LHCN-M2 (cell line): ENCODE measurements around the gene ZNF205. TPM values are rescaled to one million over a fixed set of nuclear protein-coding genes. Genes with fewer than 3 reads are reported as not detected.

ENCODE experiments used
- DNase-seq: peaks from one replicate; pipeline ENCODE4 v3.0.0-alpha.2; 2012; ENCODE audit warnings: low read depth
- total RNA-seq: library from RNA; depleted of rRNA; stranded (reverse); fragments of >200 nt; gene quantifications from 2 replicates; pipeline ENCODE4 v1.2.3, GENCODE V29; 2014

Gene ZNF205
- total RNA-seq, 1 experiment from 2014 or later = 17.0 TPM

- DNase-seq = no peak
Observed at GRCh38 chr16:3084969-3085670, 27.3 kb upstream of the ZNF205 start.

- DNase-seq = no peak
Observed at GRCh38 chr16:3085868-3086595, 26.4 kb upstream of the ZNF205 start.

GRCh38 chr16:3086596-3087242, 25.7 kb upstream of the ZNF205 start:
- DNase-seq = no peak

- DNase-seq = no peak
Observed at GRCh38 chr16:3087243-3088235, 24.8 kb upstream of the ZNF205 start.

- no peak for DNase-seq
Observed at GRCh38 chr16:3088450-3088849, 23.9 kb upstream of the ZNF205 start.

- DNase-seq = no peak
Observed at GRCh38 chr16:3088925-3089716, 23.3 kb upstream of the ZNF205 start.

GRCh38 chr16:3089717-3090592, 22.4 kb upstream of the ZNF205 start:
- no peak for DNase-seq

GRCh38 chr16:3091551-3091950, 20.8 kb upstream of the ZNF205 start:
- DNase-seq = no peak

GRCh38 chr16:3092501-3092941, 19.9 kb upstream of the ZNF205 start:
- no peak for DNase-seq

- peak; percentile 50 for DNase-seq
Observed at GRCh38 chr16:3094289-3095027, 17.9 kb upstream of the ZNF205 start.

- DNase-seq = no peak
Observed at GRCh38 chr16:3095869-3096268, 16.5 kb upstream of the ZNF205 start.

GRCh38 chr16:3096362-3096761, 16.0 kb upstream of the ZNF205 start:
- no peak for DNase-seq

GRCh38 chr16:3097266-3097665, 15.1 kb upstream of the ZNF205 start:
- no peak for DNase-seq

- no peak for DNase-seq
Observed at GRCh38 chr16:3098459-3099394, 13.7 kb upstream of the ZNF205 start, which contains the start of gene ZSCAN10. Gene ZSCAN10 (minus strand): TSS chr16:3099294. CDS start chr16:3092937, 6,357 bp downstream.

- no peak for DNase-seq
Observed at GRCh38 chr16:3099395-3099731, 13.0 kb upstream of the ZNF205 start.

GRCh38 chr16:3099732-3100499, 12.5 kb upstream of the ZNF205 start:
- peak; percentile 77 for DNase-seq
